GM18867 (cell line): ENCODE data around the gene CNKSR2.
"Not testable (repeated sequence)": the region's sequence is repeated elsewhere in the genome, so short reads cannot be mapped to it uniquely, and the experiment has no call there.

Experiments used
- ATAC-seq: cut with Tn5 transposase; IDR thresholded peaks from one replicate; pipeline ENCODE4 v1.9.1; 2021; ENCODE audit warnings: mild to moderate bottlenecking, moderate library complexity; ENCODE audit not compliant: unreplicated experiment

Gene CNKSR2

GRCh38 chrX:21438792-21439191 is 64.6 kb downstream of the CNKSR2 start:
- ATAC-seq, result peak; percentile 99

GRCh38 chrX:21440911-21441310 is 66.7 kb downstream of the CNKSR2 start:
- no peak for ATAC-seq

GRCh38 chrX:21457718-21458117 is 83.5 kb downstream of the CNKSR2 start:
- ATAC-seq, result no peak

- no peak for ATAC-seq
These were observed 94.9 kb downstream of the CNKSR2 start for GRCh38 chrX:21469071-21469470.

GRCh38 chrX:21476909-21477308 is 102.7 kb downstream of the CNKSR2 start:
- ATAC-seq, result no peak

- peak; percentile 94 for ATAC-seq
These were observed 105.6 kb downstream of the CNKSR2 start for GRCh38 chrX:21479695-21480270.

- no peak for ATAC-seq
These were observed 107.5 kb downstream of the CNKSR2 start for GRCh38 chrX:21481761-21482160.

- ATAC-seq, result not testable (repeated sequence)
These were observed 109.8 kb downstream of the CNKSR2 start for GRCh38 chrX:21484051-21484450.

GRCh38 chrX:21487832-21488231 is 113.6 kb downstream of the CNKSR2 start:
- ATAC-seq, result no peak

- no peak for ATAC-seq
These were observed 116.1 kb downstream of the CNKSR2 start for GRCh38 chrX:21490341-21490740.

- no peak for ATAC-seq
These were observed 119.1 kb downstream of the CNKSR2 start for GRCh38 chrX:21493226-21493830.

- ATAC-seq, result peak; percentile 87
These were observed 129.4 kb downstream of the CNKSR2 start for GRCh38 chrX:21503593-21503992.

- ATAC-seq, result no peak
These were observed 135.7 kb downstream of the CNKSR2 start for GRCh38 chrX:21509912-21510311.

- ATAC-seq, result no peak
These were observed 149.8 kb downstream of the CNKSR2 start for GRCh38 chrX:21524008-21524407.

GRCh38 chrX:21528076-21528475 is 153.9 kb downstream of the CNKSR2 start:
- ATAC-seq, result no peak

GRCh38 chrX:21529771-21530170 is 155.6 kb downstream of the CNKSR2 start:
- ATAC-seq, result no peak

GRCh38 chrX:21544642-21545041 is 170.4 kb downstream of the CNKSR2 start:
- not testable (repeated sequence) for ATAC-seq

GRCh38 chrX:21559417-21559816 is 185.2 kb downstream of the CNKSR2 start:
- no peak for ATAC-seq

- ATAC-seq, result no peak
These were observed 190.8 kb downstream of the CNKSR2 start for GRCh38 chrX:21565025-21565424.

- no peak for ATAC-seq
These were observed 200.6 kb downstream of the CNKSR2 start for GRCh38 chrX:21574793-21575192.

GRCh38 chrX:21581479-21581878 is 207.3 kb downstream of the CNKSR2 start:
- no peak for ATAC-seq

- ATAC-seq, result no peak
These were observed 211.8 kb downstream of the CNKSR2 start for GRCh38 chrX:21586001-21586400.
